HepG2 (cell line): ENCODE data around the gene FAM174C. TPM values are rescaled to one million over a fixed set of nuclear protein-coding genes. Genes with fewer than 3 reads are reported as not detected.

Source experiments
- CEBPB ChIP-seq: IDR thresholded peaks from 2 replicates; pipeline ENCODE4 v1.6.1; 2011; ENCODE audit warnings: low read depth, low read length, improper control_type of control experiment, borderline replicate concordance
- EED ChIP-seq: sonication (generic); formaldehyde crosslinking; IDR thresholded peaks from 2 replicates; pipeline ENCODE4 v1.5.0; 2020; ENCODE audit warnings: mild to moderate bottlenecking, missing genetic modification reagents
- KMT2B ChIP-seq: IDR thresholded peaks from 2 replicates; pipeline ENCODE4 v1.6.1; 2016; ENCODE audit warnings: missing genetic modification reagents, missing compliant biosample characterization
- NCOA5 ChIP-seq: sonication (generic); formaldehyde crosslinking; IDR thresholded peaks from 2 replicates; pipeline ENCODE4 v1.4.0; 2020; ENCODE audit warnings: missing genetic modification reagents
- NR2F1 ChIP-seq, 2 experiments: fragments of 450-650 bp in 1 of 2; formaldehyde crosslinking in 1 of 2; IDR thresholded peaks; 2 replicates each; pipeline versions ENCODE4 v1.5.0 to v1.6.1; 2016 to 2020; ENCODE audit warnings: mild to moderate bottlenecking in 1 of 2, missing compliant biosample characterization in 1 of 2, missing genetic modification reagents in 1 of 2, moderate library complexity in 1 of 2
- NR2F2 ChIP-seq: IDR thresholded peaks from 2 replicates; pipeline ENCODE4 v1.6.1; 2012; ENCODE audit warnings: low read depth, inconsistent platforms, borderline replicate concordance
- SAFB2 ChIP-seq: sonication (generic); formaldehyde crosslinking; IDR thresholded peaks from 2 replicates; pipeline ENCODE4 v1.5.1; 2020; ENCODE audit warnings: missing genetic modification reagents, low read depth, mild to moderate bottlenecking, borderline replicate concordance
- SCMH1 ChIP-seq: sonication (generic); formaldehyde crosslinking; IDR thresholded peaks from 2 replicates; pipeline ENCODE4 v1.9.0; 2021; ENCODE audit warnings: missing genetic modification reagents, mild to moderate bottlenecking, borderline replicate concordance
- SIN3B ChIP-seq: fragments of 150-350 bp; IDR thresholded peaks from 2 replicates; pipeline ENCODE4 v1.6.1; 2014; ENCODE audit warnings: low read length
- ZNF24 ChIP-seq: fragments of 450-650 bp; IDR thresholded peaks from 2 replicates; pipeline ENCODE4 v1.6.1; 2017; ENCODE audit warnings: antibody characterized with exemption, mild to moderate bottlenecking
- ZNF496 ChIP-seq: sonication (generic); formaldehyde crosslinking; IDR thresholded peaks from 2 replicates; pipeline ENCODE4 v1.8.1; 2023; ENCODE audit warnings: mild to moderate bottlenecking, moderate library complexity, missing genetic modification reagents; ENCODE audit not compliant: insufficient replicate concordance
- ZNF549 ChIP-seq: sonication (generic); formaldehyde crosslinking; IDR thresholded peaks from 2 replicates; pipeline ENCODE4 v1.5.0; 2020; ENCODE audit warnings: missing genetic modification reagents
- polyA plus RNA-seq, 8 experiments: library from polyadenylated mRNA; depleted of rRNA in 3 of 8; stranded (reverse) in 7 of 8; unstranded in 1 of 8; fragments of >200 nt; fragmentation: Illumina TruSeq in 4 of 8; extraction: Trizol in 4 of 8; gene quantifications; 2 replicates each; pipeline versions ENCODE4 v1.2.1 to v1.2.3, GENCODE V29; 2011 to 2016; ENCODE audit warnings: low read depth in 4 of 8, missing spikeins in 1 of 8, mixed read lengths in 1 of 8; ENCODE audit not compliant: insufficient read depth in 1 of 8
- total RNA-seq, 5 experiments: library from RNA; depleted of rRNA; stranded (reverse); fragments of >200 nt; fragmentation: Illumina TruSeq; extraction: Trizol; gene quantifications; 2 replicates each; pipeline ENCODE4 v1.2.3, GENCODE V29; 2016; ENCODE audit warnings: low read depth in 1 of 5
- TF ChIP-seq, protein P1 (sequence below): sonication (generic); formaldehyde crosslinking; IDR thresholded peaks from 2 replicates; pipeline ENCODE4 v1.5.1; 2020; ENCODE audit warnings: missing genetic modification reagents, mild to moderate bottlenecking, borderline replicate concordance
- TF ChIP-seq, protein P2 (sequence below): sonication (generic); formaldehyde crosslinking; IDR thresholded peaks from 2 replicates; pipeline ENCODE4 v1.5.1; 2020; ENCODE audit warnings: missing genetic modification reagents, mild to moderate bottlenecking, borderline replicate concordance
- TF ChIP-seq, protein P3 (sequence below): sonication (generic); formaldehyde crosslinking; conservative IDR thresholded peaks from 2 replicates; pipeline ENCODE4 v1.4.0; 2020; ENCODE audit warnings: missing genetic modification reagents
- TF ChIP-seq, protein P4 (sequence below): sonication (generic); formaldehyde crosslinking; IDR thresholded peaks from 2 replicates; pipeline ENCODE4 v1.4.0; 2020; ENCODE audit warnings: missing genetic modification reagents, low read depth, mild to moderate bottlenecking, borderline replicate concordance
- TF ChIP-seq, protein P5 (sequence below): sonication (generic); formaldehyde crosslinking; IDR thresholded peaks from 2 replicates; pipeline ENCODE4 v1.4.0; 2020; ENCODE audit warnings: mild to moderate bottlenecking, low read depth, missing genetic modification reagents
- TF ChIP-seq, protein P6 (sequence below): sonication (generic); formaldehyde crosslinking; IDR thresholded peaks from 2 replicates; pipeline ENCODE4 v1.4.0; 2020; ENCODE audit warnings: missing genetic modification reagents

Gene FAM174C
- total and polyA plus RNA-seq, 2 of the 13 experiments (the other 11 are each of a cell fraction or from before 2014, with no cell fraction given), result 19.5 to 31.3 TPM

DNA sequence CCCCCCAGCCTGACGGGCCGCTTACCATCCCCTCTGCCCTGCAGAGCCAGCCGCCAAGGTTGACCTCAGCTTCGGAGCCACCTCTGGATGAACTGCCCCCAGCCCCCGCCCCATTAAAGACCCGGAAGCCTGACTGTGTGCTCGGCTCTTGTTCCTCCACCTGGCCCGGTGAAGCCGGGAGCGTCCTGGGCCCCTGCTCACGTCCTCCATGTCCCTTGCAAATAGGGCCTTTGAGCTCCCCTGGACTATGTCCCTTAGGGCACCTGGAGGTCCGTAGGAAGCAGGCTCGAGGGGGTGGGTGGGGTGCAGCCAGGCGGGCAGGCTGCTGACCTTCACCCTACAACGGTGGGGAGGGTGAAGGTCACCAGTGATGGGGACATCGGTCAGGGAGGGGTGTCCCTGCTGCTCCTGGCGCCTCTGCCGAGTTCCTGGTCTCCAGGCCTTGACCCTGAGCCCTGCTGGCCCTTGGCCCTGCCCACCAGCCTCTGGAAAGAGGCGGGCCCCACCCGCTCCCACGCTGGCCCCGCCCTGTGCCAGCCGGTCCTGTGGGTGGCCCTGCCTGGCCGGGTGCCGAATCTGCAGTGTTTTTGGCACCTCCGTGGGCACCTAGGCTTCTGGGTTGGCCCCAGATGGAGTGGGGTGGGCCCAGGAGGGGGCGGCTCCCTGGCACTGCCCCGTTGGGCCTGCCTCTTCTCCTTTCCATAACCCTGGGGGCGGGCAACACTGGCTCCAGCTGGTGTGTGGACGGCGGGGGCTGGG lies 30.5 kb upstream of the FAM174C start (continued):
- TF ChIP-seq SAFB2 (CRISPR knock-in tag), result no peak; the same call in 1 of the 2 replicates
- TF ChIP-seq, protein P1, sequence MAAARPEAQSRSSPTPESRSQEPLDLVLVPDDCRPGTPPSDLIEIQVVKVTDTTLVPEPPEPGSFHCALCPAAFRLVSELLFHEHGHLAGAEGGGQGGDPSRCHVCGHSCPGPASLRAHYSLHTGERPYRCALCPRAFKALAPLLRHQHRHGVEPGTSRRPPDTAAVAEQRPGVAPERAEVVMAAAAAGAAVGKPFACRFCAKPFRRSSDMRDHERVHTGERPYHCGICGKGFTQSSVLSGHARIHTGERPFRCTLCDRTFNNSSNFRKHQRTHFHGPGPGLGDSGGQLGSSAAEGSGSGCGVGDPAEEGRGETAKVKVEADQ (CRISPR knock-in tag), result no peak
- TF ChIP-seq ZNF24, result no peak
- TF ChIP-seq, protein P2, sequence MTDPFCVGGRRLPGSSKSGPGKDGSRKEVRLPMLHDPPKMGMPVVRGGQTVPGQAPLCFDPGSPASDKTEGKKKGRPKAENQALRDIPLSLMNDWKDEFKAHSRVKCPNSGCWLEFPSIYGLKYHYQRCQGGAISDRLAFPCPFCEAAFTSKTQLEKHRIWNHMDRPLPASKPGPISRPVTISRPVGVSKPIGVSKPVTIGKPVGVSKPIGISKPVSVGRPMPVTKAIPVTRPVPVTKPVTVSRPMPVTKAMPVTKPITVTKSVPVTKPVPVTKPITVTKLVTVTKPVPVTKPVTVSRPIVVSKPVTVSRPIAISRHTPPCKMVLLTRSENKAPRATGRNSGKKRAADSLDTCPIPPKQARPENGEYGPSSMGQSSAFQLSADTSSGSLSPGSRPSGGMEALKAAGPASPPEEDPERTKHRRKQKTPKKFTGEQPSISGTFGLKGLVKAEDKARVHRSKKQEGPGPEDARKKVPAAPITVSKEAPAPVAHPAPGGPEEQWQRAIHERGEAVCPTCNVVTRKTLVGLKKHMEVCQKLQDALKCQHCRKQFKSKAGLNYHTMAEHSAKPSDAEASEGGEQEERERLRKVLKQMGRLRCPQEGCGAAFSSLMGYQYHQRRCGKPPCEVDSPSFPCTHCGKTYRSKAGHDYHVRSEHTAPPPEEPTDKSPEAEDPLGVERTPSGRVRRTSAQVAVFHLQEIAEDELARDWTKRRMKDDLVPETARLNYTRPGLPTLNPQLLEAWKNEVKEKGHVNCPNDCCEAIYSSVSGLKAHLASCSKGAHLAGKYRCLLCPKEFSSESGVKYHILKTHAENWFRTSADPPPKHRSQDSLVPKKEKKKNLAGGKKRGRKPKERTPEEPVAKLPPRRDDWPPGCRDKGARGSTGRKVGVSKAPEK (CRISPR knock-in tag), result no peak
- no peak for TF ChIP-seq SIN3B
- TF ChIP-seq, protein P3, sequence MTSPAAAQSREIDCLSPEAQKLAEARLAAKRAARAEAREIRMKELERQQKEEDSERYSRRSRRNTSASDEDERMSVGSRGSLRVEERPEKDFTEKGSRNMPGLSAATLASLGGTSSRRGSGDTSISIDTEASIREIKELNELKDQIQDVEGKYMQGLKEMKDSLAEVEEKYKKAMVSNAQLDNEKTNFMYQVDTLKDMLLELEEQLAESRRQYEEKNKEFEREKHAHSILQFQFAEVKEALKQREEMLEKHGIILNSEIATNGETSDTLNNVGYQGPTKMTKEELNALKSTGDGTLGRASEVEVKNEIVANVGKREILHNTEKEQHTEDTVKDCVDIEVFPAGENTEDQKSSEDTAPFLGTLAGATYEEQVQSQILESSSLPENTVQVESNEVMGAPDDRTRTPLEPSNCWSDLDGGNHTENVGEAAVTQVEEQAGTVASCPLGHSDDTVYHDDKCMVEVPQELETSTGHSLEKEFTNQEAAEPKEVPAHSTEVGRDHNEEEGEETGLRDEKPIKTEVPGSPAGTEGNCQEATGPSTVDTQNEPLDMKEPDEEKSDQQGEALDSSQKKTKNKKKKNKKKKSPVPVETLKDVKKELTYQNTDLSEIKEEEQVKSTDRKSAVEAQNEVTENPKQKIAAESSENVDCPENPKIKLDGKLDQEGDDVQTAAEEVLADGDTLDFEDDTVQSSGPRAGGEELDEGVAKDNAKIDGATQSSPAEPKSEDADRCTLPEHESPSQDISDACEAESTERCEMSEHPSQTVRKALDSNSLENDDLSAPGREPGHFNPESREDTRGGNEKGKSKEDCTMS (CRISPR knock-in tag), result no peak
- TF ChIP-seq, protein P4, sequence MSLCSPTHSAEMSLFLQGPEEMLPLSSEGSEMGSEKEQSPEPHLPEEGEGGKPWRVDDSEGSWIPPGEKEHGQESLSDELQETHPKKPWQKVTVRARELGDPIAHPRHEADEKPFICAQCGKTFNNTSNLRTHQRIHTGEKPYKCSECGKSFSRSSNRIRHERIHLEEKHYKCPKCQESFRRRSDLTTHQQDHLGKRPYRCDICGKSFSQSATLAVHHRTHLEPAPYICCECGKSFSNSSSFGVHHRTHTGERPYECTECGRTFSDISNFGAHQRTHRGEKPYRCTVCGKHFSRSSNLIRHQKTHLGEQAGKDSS, result peak; percentile 62
- TF ChIP-seq NR2F1 (CRISPR knock-in tag; IDR thresholded peaks at IDR 0.05), result peak; percentile 95 to 99
- no peak for TF ChIP-seq NCOA5 (CRISPR knock-in tag)
- TF ChIP-seq, protein P5, sequence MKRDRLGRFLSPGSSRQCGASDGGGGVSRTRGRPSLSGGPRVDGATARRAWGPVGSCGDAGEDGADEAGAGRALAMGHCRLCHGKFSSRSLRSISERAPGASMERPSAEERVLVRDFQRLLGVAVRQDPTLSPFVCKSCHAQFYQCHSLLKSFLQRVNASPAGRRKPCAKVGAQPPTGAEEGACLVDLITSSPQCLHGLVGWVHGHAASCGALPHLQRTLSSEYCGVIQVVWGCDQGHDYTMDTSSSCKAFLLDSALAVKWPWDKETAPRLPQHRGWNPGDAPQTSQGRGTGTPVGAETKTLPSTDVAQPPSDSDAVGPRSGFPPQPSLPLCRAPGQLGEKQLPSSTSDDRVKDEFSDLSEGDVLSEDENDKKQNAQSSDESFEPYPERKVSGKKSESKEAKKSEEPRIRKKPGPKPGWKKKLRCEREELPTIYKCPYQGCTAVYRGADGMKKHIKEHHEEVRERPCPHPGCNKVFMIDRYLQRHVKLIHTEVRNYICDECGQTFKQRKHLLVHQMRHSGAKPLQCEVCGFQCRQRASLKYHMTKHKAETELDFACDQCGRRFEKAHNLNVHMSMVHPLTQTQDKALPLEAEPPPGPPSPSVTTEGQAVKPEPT (CRISPR knock-in tag), result peak; percentile 82
- 0 out of 2 replicates have a peak, but pooled peaks have one; percentile 50 for TF ChIP-seq EED (CRISPR knock-in tag)
- peak; percentile 54; the same call in 1 of the 2 replicates for TF ChIP-seq CEBPB
- peak; percentile 96 for TF ChIP-seq NR2F2
- TF ChIP-seq ZNF549 (CRISPR knock-in tag), result no peak
- TF ChIP-seq KMT2B, result 0 out of 2 replicates have a peak, but pooled peaks have one; percentile 29
- TF ChIP-seq, protein P6, sequence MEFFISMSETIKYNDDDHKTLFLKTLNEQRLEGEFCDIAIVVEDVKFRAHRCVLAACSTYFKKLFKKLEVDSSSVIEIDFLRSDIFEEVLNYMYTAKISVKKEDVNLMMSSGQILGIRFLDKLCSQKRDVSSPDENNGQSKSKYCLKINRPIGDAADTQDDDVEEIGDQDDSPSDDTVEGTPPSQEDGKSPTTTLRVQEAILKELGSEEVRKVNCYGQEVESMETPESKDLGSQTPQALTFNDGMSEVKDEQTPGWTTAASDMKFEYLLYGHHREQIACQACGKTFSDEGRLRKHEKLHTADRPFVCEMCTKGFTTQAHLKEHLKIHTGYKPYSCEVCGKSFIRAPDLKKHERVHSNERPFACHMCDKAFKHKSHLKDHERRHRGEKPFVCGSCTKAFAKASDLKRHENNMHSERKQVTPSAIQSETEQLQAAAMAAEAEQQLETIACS (CRISPR knock-in tag), result 0 out of 2 replicates have a peak, but pooled peaks have one; percentile 23
- no peak for TF ChIP-seq SCMH1 (CRISPR knock-in tag)
- TF ChIP-seq ZNF496 (CRISPR knock-in tag), result no peak
